Measurements from ENCODE around the gene BHLHE41. TPM values are rescaled to one million over a fixed set of nuclear protein-coding genes. Genes with fewer than 3 reads are reported as not detected.

Gene BHLHE41
- total RNA-seq, 1 experiment from 2014 or later: 81.0 TPM

DNA sequence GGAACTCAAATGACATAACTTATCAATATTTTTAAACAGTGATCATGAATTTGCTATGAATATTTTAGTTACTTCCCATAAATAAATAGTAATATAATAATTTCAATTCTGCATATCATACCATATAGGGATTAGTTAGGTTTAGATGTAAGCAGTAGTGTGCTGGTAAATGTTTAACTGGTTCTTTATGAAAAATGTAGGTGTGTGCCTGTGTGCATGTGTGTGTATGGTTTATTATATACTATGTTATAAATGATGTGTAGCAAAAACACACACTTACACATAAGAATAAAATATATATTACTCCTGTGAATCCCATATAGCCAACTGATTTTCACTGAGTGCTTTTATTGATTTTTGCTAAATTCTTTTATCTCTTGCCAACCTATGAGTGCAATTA is 14.0 kb upstream of the BHLHE41 start:
- H3K36me3 ChIP-seq (ENCODE audit: low read depth, low read length): no peaks in the 10 kb centered on the region
- no peak overlapping the region for H3K27ac ChIP-seq (ENCODE audit: low read length)
- no TSS peak for BruUV-seq (replicated peaks)
- H3K4me3 ChIP-seq (ENCODE audit: low read length): no peak overlapping the region
- H3K9ac ChIP-seq (ENCODE audit: low read length): no peak overlapping the region
- ATAC-seq (no peak), DNase-seq (no peak)
- no peaks in the 10 kb centered on the region for H4K20me1 ChIP-seq (ENCODE audit: low read length)
- no peak overlapping the region for H3K4me2 ChIP-seq (ENCODE audit: low read length)
- intact Hi-C loops (cut with micrococcal nuclease): no loop called here
- ChIA-PET CTCF (no interaction called here), POLR2A (ENCODE audit: unreplicated experiment) (no interaction called here)
- H2AFZ ChIP-seq (ENCODE audit: low read length): no peak overlapping the region
- H3K27me3 ChIP-seq (ENCODE audit: low read length): no peaks in the 10 kb centered on the region
- no peak for TF ChIP-seq EZH2phosphoT487 (IDR thresholded peaks at IDR 0.05; ENCODE audit: borderline replicate concordance, low read length)
- no peak for TF ChIP-seq EZH2 (IDR thresholded peaks at IDR 0.05; ENCODE audit: low read length, unreplicated experiment)
- TF ChIP-seq, protein P1, sequence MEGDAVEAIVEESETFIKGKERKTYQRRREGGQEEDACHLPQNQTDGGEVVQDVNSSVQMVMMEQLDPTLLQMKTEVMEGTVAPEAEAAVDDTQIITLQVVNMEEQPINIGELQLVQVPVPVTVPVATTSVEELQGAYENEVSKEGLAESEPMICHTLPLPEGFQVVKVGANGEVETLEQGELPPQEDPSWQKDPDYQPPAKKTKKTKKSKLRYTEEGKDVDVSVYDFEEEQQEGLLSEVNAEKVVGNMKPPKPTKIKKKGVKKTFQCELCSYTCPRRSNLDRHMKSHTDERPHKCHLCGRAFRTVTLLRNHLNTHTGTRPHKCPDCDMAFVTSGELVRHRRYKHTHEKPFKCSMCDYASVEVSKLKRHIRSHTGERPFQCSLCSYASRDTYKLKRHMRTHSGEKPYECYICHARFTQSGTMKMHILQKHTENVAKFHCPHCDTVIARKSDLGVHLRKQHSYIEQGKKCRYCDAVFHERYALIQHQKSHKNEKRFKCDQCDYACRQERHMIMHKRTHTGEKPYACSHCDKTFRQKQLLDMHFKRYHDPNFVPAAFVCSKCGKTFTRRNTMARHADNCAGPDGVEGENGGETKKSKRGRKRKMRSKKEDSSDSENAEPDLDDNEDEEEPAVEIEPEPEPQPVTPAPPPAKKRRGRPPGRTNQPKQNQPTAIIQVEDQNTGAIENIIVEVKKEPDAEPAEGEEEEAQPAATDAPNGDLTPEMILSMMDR (conservative IDR thresholded peaks at IDR 0.05; ENCODE audit: low read depth, low read length): no peak
- no peaks in the 10 kb centered on the region for H3K79me2 ChIP-seq (ENCODE audit: low read length)
- peaks cover 5% of the 10 kb centered on the region for H3K4me1 ChIP-seq (ENCODE audit: insufficient read depth, low read length)
- H3K9me2 ChIP-seq (replicated peaks; ENCODE audit: low read length): no peaks in the 10 kb centered on the region
- H3F3A ChIP-seq (ENCODE audit: low read length, unreplicated experiment): no peaks in the 10 kb centered on the region
- H3K9me3 ChIP-seq (ENCODE audit: low read length): no peaks in the 10 kb centered on the region

DNA sequence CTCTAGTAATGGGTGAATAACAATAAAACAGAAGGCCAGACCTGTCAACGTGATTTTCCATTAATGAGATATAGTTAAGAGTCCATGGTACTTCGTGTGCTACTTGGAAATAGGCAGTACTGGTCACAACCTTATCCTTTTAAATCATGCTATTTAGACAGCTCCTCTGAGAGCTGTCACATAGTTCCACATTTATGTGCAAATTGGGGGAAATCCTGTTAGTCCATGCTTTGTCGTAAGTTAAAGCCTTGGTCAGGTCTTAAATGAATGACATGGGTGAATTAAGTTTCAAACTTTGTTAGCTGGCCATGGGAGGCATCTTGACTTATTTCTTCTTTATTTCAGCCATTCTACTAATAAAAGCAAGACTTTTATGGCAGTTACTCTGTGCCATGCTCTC is 11.9 kb upstream of the BHLHE41 start:
- no peaks in the 10 kb centered on the region for H3K9me3 ChIP-seq (ENCODE audit: low read length)
- H3K27me3 ChIP-seq (ENCODE audit: low read length): no peaks in the 10 kb centered on the region
- H3K9ac ChIP-seq (ENCODE audit: low read length): no peak overlapping the region
- POLR2A ChIA-PET (ENCODE audit: unreplicated experiment): no interaction called here
- no peak for ATAC-seq
- intact Hi-C loops (cut with micrococcal nuclease): no loop called here
- CTCF ChIA-PET: no interaction called here
- BruUV-seq (replicated peaks): no TSS peak
- peaks cover 5% of the 10 kb centered on the region for H3K4me1 ChIP-seq (ENCODE audit: insufficient read depth, low read length)
- no peak overlapping the region for H2AFZ ChIP-seq (ENCODE audit: low read length)
- H3K4me2 ChIP-seq (ENCODE audit: low read length): no peak overlapping the region
- no peaks in the 10 kb centered on the region for H3F3A ChIP-seq (ENCODE audit: low read length, unreplicated experiment)
- no peaks in the 10 kb centered on the region for H3K36me3 ChIP-seq (ENCODE audit: low read depth, low read length)
- H3K4me3 ChIP-seq (ENCODE audit: low read length): no peak overlapping the region
- TF ChIP-seq EZH2phosphoT487 (IDR thresholded peaks at IDR 0.05; ENCODE audit: borderline replicate concordance, low read length) (no peak), EZH2 (IDR thresholded peaks at IDR 0.05; ENCODE audit: low read length, unreplicated experiment) (no peak)
- TF ChIP-seq, protein P1 (conservative IDR thresholded peaks at IDR 0.05; ENCODE audit: low read depth, low read length): no peak
- DNase-seq: no peak
- no peak overlapping the region for H3K27ac ChIP-seq (ENCODE audit: low read length)
- H3K9me2 ChIP-seq (replicated peaks; ENCODE audit: low read length): no peaks in the 10 kb centered on the region
- H3K79me2 ChIP-seq (ENCODE audit: low read length): no peaks in the 10 kb centered on the region
- no peaks in the 10 kb centered on the region for H4K20me1 ChIP-seq (ENCODE audit: low read length)

DNA sequence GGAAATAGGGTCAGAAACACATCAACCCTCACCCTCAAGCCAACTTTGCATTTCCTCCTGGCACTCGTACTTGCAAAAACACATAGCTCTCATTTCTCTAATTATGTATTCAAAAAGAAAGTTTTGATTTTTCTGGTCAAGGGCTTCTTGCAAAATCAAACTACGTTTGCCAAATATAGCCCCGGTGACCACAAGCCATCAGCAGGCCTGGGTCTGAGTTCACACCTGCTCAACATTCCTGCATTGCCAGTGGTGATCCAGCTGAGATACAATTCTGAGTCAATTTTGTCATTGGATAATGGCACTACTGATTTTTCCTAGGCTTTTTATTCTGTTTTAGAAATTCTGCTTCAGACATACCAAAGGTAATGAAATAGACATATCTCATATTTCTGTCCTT is 10.7 kb upstream of the BHLHE41 start:
- no peaks in the 10 kb centered on the region for H3K9me3 ChIP-seq (ENCODE audit: low read length)
- TF ChIP-seq, protein P1 (conservative IDR thresholded peaks at IDR 0.05; ENCODE audit: low read depth, low read length): no peak
- TF ChIP-seq EZH2 (IDR thresholded peaks at IDR 0.05; ENCODE audit: low read length, unreplicated experiment): no peak
- no peak for TF ChIP-seq EZH2phosphoT487 (IDR thresholded peaks at IDR 0.05; ENCODE audit: borderline replicate concordance, low read length)
- no peaks in the 10 kb centered on the region for H3K27me3 ChIP-seq (ENCODE audit: low read length)
- H3K79me2 ChIP-seq (ENCODE audit: low read length): no peaks in the 10 kb centered on the region
- H2AFZ ChIP-seq (ENCODE audit: low read length): no peak overlapping the region
- no peaks in the 10 kb centered on the region for H3F3A ChIP-seq (ENCODE audit: low read length, unreplicated experiment)
- H3K4me1 ChIP-seq (ENCODE audit: insufficient read depth, low read length): peaks cover 5% of the 10 kb centered on the region
- H3K4me2 ChIP-seq (ENCODE audit: low read length): no peak overlapping the region
- no peak overlapping the region for H3K27ac ChIP-seq (ENCODE audit: low read length)
- H3K36me3 ChIP-seq (ENCODE audit: low read depth, low read length): no peaks in the 10 kb centered on the region
- ATAC-seq: no peak
- intact Hi-C loops (cut with micrococcal nuclease): no loop called here
- BruUV-seq (replicated peaks): no TSS peak
- no peak overlapping the region for H3K4me3 ChIP-seq (ENCODE audit: low read length)
- no peak for DNase-seq
- no peaks in the 10 kb centered on the region for H4K20me1 ChIP-seq (ENCODE audit: low read length)
- CTCF ChIA-PET: no interaction called here
- H3K9ac ChIP-seq (ENCODE audit: low read length): no peak overlapping the region
- POLR2A ChIA-PET (ENCODE audit: unreplicated experiment): no interaction called here
- H3K9me2 ChIP-seq (replicated peaks; ENCODE audit: low read length): no peaks in the 10 kb centered on the region

Data from PC-3 (cell line).